Adrenal gland (tissue), 12 donors: ENCODE data around the gene KEL. TPM values are rescaled to one million over a fixed set of nuclear protein-coding genes. Genes with fewer than 3 reads are reported as not detected.

ENCODE experiments used
- DNase-seq, 7 donors: peaks; one replicate each; pipeline ENCODE4 v3.0.0-alpha.2; 2019 to 2020
- H3K27ac ChIP-seq, 5 donors: fragments of 200-600 bp; sonication (generic) in 4 of 5; 1 replicate in 3 of 5; 2 replicates in 2 of 5; pipeline versions ENCODE4 v1.5.1 to v1.8.0; 2016 to 2020; ENCODE audit warnings: mild to moderate bottlenecking in 1 of 5
- H3K27me3 ChIP-seq: fragments of 200-600 bp; 2 replicates; pipeline ENCODE4 v1.8.0; 2021
- H3K36me3 ChIP-seq, 2 donors: fragments of 200-600 bp; replicated peaks in 1 of 2; 1 replicate in 1 of 2; 2 replicates in 1 of 2; pipeline versions ENCODE4 v1.5.1 to v1.8.0; 2018 to 2022
- H3K4me1 ChIP-seq, 2 donors: fragments of 200-600 bp; replicated peaks in 1 of 2; 1 replicate in 1 of 2; 2 replicates in 1 of 2; pipeline versions ENCODE4 v1.5.1 to v1.8.0; 2018 to 2021
- H3K4me3 ChIP-seq, 4 donors: fragments of 200-600 bp; sonication (generic) in 3 of 4; one replicate each; pipeline ENCODE4 v1.5.1; 2016 to 2018
- H3K9me3 ChIP-seq, 3 donors: fragments of 200-600 bp; sonication (generic) in 1 of 3; replicated peaks in 1 of 3; 1 replicate in 2 of 3; 2 replicates in 1 of 3; pipeline versions ENCODE4 v1.5.1 to v1.8.0; 2016 to 2021
- POLR2A ChIP-seq, 2 donors: fragments of 450-650 bp; IDR thresholded peaks; one replicate each; pipeline ENCODE4 v1.6.1; 2017; ENCODE audit warnings: antibody characterized with exemption in 2 of 2, mild to moderate bottlenecking in 2 of 2, moderate library complexity in 1 of 2
- WGBS, 4 donors: extraction: QIAGEN DNeasy Blood & Tissue Kit in 2 of 4; methylation state at CpG; one replicate each; pipeline versions ENCODE4 v1.1.5 to v1.1.7; 2013 to 2017; 5-methylcytosine and 5-hydroxymethylcytosine counted together
- intact Hi-C, 2 donors: fragments of 100-400 bp; cut with DNase I; formaldehyde crosslinking; loops; one replicate each; pipeline versions ENCODE4 v1.14.1 to v1.15.0; 2022 to 2023
- polyA plus RNA-seq, 3 donors: library from polyadenylated mRNA; stranded (reverse); fragments of 200-250 nt in 2 of 3; fragments of 350-450 nt in 1 of 3; fragmentation: Illumina TruSeq in 1 of 3; extraction: RNeasy Lipid Tissue Mini Kit (QIAGEN cat#74804) in 1 of 3; gene quantifications; one replicate each; pipeline ENCODE4 v1.2.3, GENCODE V29; 2013 to 2014
- total RNA-seq, 9 donors: library from RNA; depleted of rRNA in 4 of 9; stranded (reverse); fragments of >200 nt in 4 of 9; fragments of 120-200 nt in 1 of 9; fragmentation: NEBNext Ultra II Directional in 1 of 9; extraction: Animal tissue kit (Norgen Biotek cat#: 25700) in 1 of 9; gene quantifications; one replicate each; pipeline versions ENCODE4 v1.1.0 to v1.2.4, GENCODE V29; 2013 to 2023
- TF ChIP-seq, protein P1 (sequence below), 6 experiments: fragments of 450-650 bp in 4 of 6; fragments of 200-600 bp in 2 of 6; sonication (generic) in 1 of 6; IDR thresholded peaks; 1 replicate in 5 of 6; 2 replicates in 1 of 6; pipeline versions ENCODE4 v1.5.1 to v1.8.0; 2016 to 2021; ENCODE audit warnings: antibody characterized with exemption in 6 of 6, mild to moderate bottlenecking in 2 of 6, moderate library complexity in 1 of 6
- donor health status: healthy with polysubstance abuse.
- donor health status: Bipolar disorder and iron deficiency.
- donor health status: DM: yes; HTN: yes; CAD: no.
- donor health status: DM: no; HTN: no; CAD: no.
- donor health status: DM: no; HTN: no; CAD: no.
- donor health status: DM: yes; HTN: yes; CAD: no.

Gene KEL
- total and polyA plus RNA-seq, 12 donors: 0.15 to 1.2 (median 0.55) TPM; not detected in 5

GRCh38 chr7:142945001-142945400 is 17.2 kb downstream of the KEL start:
- intact Hi-C loops: no loop called here

GRCh38 chr7:142943706-142944268 is 18.4 kb downstream of the KEL start:
- TF ChIP-seq, protein P1, sequence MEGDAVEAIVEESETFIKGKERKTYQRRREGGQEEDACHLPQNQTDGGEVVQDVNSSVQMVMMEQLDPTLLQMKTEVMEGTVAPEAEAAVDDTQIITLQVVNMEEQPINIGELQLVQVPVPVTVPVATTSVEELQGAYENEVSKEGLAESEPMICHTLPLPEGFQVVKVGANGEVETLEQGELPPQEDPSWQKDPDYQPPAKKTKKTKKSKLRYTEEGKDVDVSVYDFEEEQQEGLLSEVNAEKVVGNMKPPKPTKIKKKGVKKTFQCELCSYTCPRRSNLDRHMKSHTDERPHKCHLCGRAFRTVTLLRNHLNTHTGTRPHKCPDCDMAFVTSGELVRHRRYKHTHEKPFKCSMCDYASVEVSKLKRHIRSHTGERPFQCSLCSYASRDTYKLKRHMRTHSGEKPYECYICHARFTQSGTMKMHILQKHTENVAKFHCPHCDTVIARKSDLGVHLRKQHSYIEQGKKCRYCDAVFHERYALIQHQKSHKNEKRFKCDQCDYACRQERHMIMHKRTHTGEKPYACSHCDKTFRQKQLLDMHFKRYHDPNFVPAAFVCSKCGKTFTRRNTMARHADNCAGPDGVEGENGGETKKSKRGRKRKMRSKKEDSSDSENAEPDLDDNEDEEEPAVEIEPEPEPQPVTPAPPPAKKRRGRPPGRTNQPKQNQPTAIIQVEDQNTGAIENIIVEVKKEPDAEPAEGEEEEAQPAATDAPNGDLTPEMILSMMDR (IDR thresholded peaks at IDR 0.05): no peak
- no peak for TF ChIP-seq POLR2A (IDR thresholded peaks at IDR 0.05)

More at GRCh38 chr7:142945001-142945400, 17.2 kb downstream of the KEL start:
- no peak for TF ChIP-seq POLR2A (IDR thresholded peaks at IDR 0.05)
- TF ChIP-seq, protein P1 (IDR thresholded peaks at IDR 0.05): no peak
- Histone ChIP-seq H3K27ac (no peak overlapping the region), H3K4me3 (no peak overlapping the region), H3K4me1 (no peaks in the 10 kb centered on the region), H3K27me3 (no peaks in the 10 kb centered on the region), H3K9me3 (no peaks in the 10 kb centered on the region), H3K36me3 (no peaks in the 10 kb centered on the region)
- 59 to 66% (median 64%) methylated on average over 3 of the region's 3 CpGs for WGBS, 4 donors
- no peak for DNase-seq

DNA sequence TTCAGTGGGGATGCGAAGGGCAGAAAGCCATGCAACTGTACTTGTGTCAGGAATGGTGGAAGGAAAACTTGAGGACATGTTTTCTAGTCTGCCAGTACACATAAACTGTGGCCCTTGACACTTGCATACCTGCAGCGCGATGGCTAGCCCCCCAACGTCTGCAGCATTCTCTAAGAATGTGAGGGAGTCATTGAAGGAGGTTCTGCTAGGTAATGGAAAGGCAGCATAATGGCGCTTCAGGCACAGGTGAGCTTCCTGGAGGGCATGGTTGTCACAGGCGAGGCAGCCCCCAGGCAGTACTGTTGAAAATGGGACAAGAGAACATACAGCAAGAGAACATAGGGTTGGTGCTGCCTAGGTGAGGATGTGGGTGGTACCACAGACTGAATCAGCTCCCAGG is 19.4 kb downstream of the KEL start:
- WGBS, 4 donors: 81 to 90% (median 84%) methylated on average over 6 of the region's 6 CpGs

More at GRCh38 chr7:142943706-142944268, 18.4 kb downstream of the KEL start:
- Histone ChIP-seq H3K9me3 (no peaks in the 10 kb centered on the region), H3K27me3 (no peaks in the 10 kb centered on the region), H3K4me1 (no peaks in the 10 kb centered on the region), H3K36me3 (no peaks in the 10 kb centered on the region), H3K4me3 (no peak overlapping the region), H3K27ac (no peak overlapping the region)
- intact Hi-C loops: no loop called here
- DNase-seq: no peak
- WGBS, 4 donors: 72 to 82% (median 76%) methylated on average over 6 to 7 of the region's 7 CpGs

DNA sequence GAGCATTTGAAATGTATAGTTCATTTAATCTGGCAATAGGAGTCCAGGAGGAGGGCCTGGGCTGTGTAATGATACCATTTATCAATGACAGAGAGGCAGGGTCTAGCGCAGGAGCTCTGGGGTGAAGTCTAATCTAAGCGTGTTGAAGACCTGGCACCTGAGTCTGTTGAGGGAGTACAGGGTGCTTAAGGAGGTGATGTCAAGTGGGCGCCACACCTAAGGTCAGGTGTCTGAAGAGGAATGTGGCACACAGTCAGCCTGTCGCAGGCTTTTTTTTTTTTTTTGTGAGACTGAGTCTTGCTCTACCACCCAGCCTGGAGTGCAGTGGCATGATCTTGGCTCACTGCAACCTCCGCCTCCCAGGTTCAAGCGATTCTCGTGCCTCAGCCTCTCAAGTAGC is 20.6 kb downstream of the KEL start:
- DNase-seq: no peak
- WGBS, 4 donors: 85 to 91% (median 88%) methylated on average over 7 of the region's 7 CpGs
- no peak for TF ChIP-seq POLR2A (IDR thresholded peaks at IDR 0.05)
- TF ChIP-seq, protein P1 (IDR thresholded peaks at IDR 0.05): no peak

More for the DNA sequence above, 19.4 kb downstream of the KEL start:
- H3K27me3 ChIP-seq: no peaks in the 10 kb centered on the region
- intact Hi-C loops: no loop called here
- H3K9me3 ChIP-seq: no peaks in the 10 kb centered on the region
- H3K36me3 ChIP-seq: no peaks in the 10 kb centered on the region
- no peak for DNase-seq
- H3K4me1 ChIP-seq: no peaks in the 10 kb centered on the region
- H3K27ac ChIP-seq: no peak overlapping the region
- no peak overlapping the region for H3K4me3 ChIP-seq
- TF ChIP-seq, protein P1 (IDR thresholded peaks at IDR 0.05): no peak
- no peak for TF ChIP-seq POLR2A (IDR thresholded peaks at IDR 0.05)

More for the DNA sequence above, 20.6 kb downstream of the KEL start:
- no peak overlapping the region for H3K4me3 ChIP-seq
- intact Hi-C loops: no loop called here
- no peaks in the 10 kb centered on the region for H3K27me3 ChIP-seq
- H3K4me1 ChIP-seq: no peaks in the 10 kb centered on the region
- no peak overlapping the region for H3K27ac ChIP-seq
- no peaks in the 10 kb centered on the region for H3K9me3 ChIP-seq
- H3K36me3 ChIP-seq: no peaks in the 10 kb centered on the region
